Ectodermal cell (in vitro differentiated cells): ENCODE measurements around the gene MAGI3.
"Not testable (repeated sequence)": the region's sequence is repeated elsewhere in the genome, so short reads cannot be mapped to it uniquely, and the experiment has no call there.

Experiments used
- H3K27ac ChIP-seq: 2 replicates; pipeline ENCODE4 v1.7.0; 2013; ENCODE audit warnings: mild to moderate bottlenecking, low read depth, low read length; ENCODE audit not compliant: insufficient read depth, poor library complexity, severe bottlenecking
- H3K27me3 ChIP-seq: 2 replicates; pipeline ENCODE4 v1.7.0; 2013; ENCODE audit warnings: mild to moderate bottlenecking, low read length; ENCODE audit not compliant: insufficient read depth, control insufficient read depth, poor library complexity, severe bottlenecking
- H3K36me3 ChIP-seq: one replicate; pipeline ENCODE4 v1.7.0; 2013; ENCODE audit warnings: low read length; ENCODE audit not compliant: control insufficient read depth, insufficient read depth
- H3K4me1 ChIP-seq: one replicate; pipeline ENCODE4 v1.7.0; 2013; ENCODE audit warnings: low read length; ENCODE audit not compliant: control insufficient read depth, insufficient read depth
- H3K4me3 ChIP-seq: 2 replicates; pipeline ENCODE4 v1.7.0; 2013; ENCODE audit warnings: low read depth, low read length, control low read depth; ENCODE audit not compliant: insufficient read depth
- H3K9me3 ChIP-seq: 2 replicates; pipeline ENCODE4 v1.7.0; 2013; ENCODE audit warnings: mild to moderate bottlenecking, low read length, moderate library complexity; ENCODE audit not compliant: control insufficient read depth
- WGBS, 2 experiments: methylation state at CpG; one replicate each; pipeline ENCODE4 v1.1.7; 2013; ENCODE audit warnings: missing lambda C conversion rate in 2 of 2; 5-methylcytosine and 5-hydroxymethylcytosine counted together

MAGI3 gene

GRCh38 chr1:113396585-113396984 lies 6.3 kb downstream of the MAGI3 start:
- Histone ChIP-seq H3K4me3 (no peak overlapping the region), H3K4me1 (no peaks in the 10 kb centered on the region), H3K36me3 (no peaks in the 10 kb centered on the region), H3K27ac (no peak overlapping the region), H3K27me3 (peaks cover 3% of the 10 kb centered on the region), H3K9me3 (no peaks in the 10 kb centered on the region)
- 91 to 93% methylated on average over 2 to 3 of the region's 3 CpGs for WGBS, 2 experiments

- Histone ChIP-seq H3K4me1 (peaks cover 3% of the 10 kb centered on the region), H3K9me3 (no peaks in the 10 kb centered on the region), H3K27ac (no peak overlapping the region), H3K27me3 (no peaks in the 10 kb centered on the region), H3K4me3 (no peak overlapping the region), H3K36me3 (no peaks in the 10 kb centered on the region)
- WGBS, 2 experiments = 95 to 96% methylated on average over 4 to 5 of the region's 5 CpGs
Observed at GRCh38 chr1:113399062-113399583, 8.8 kb downstream of the MAGI3 start.

GRCh38 chr1:113401067-113401466 lies 10.8 kb downstream of the MAGI3 start:
- Histone ChIP-seq H3K4me3 (no peak overlapping the region), H3K27ac (no peak overlapping the region), H3K36me3 (no peaks in the 10 kb centered on the region), H3K9me3 (no peaks in the 10 kb centered on the region), H3K4me1 (peaks cover 3% of the 10 kb centered on the region), H3K27me3 (no peaks in the 10 kb centered on the region)
- 94 to 96% methylated on average over 2 to 4 of the region's 4 CpGs for WGBS, 2 experiments

- H3K4me1 ChIP-seq = peaks cover 3% of the 10 kb centered on the region
- H3K4me3 ChIP-seq = no peak overlapping the region
- no peaks in the 10 kb centered on the region for H3K36me3 ChIP-seq
- WGBS, 2 experiments = 93 to 95% methylated on average over 3 of the region's 3 CpGs
- no peaks in the 10 kb centered on the region for H3K9me3 ChIP-seq
- H3K27me3 ChIP-seq = no peaks in the 10 kb centered on the region
- H3K27ac ChIP-seq = no peak overlapping the region
Observed at GRCh38 chr1:113401728-113402127, 11.4 kb downstream of the MAGI3 start.

- H3K27me3 ChIP-seq = no peaks in the 10 kb centered on the region
- peaks cover 3% of the 10 kb centered on the region for H3K4me1 ChIP-seq
- H3K4me3 ChIP-seq = no peak overlapping the region
- no peak overlapping the region for H3K27ac ChIP-seq
- H3K36me3 ChIP-seq = no peaks in the 10 kb centered on the region
- H3K9me3 ChIP-seq = no peaks in the 10 kb centered on the region
- WGBS, 2 experiments = 86% methylated on average over 1 of the region's 1 CpG
Observed at GRCh38 chr1:113403065-113403464, 12.8 kb downstream of the MAGI3 start.

- Histone ChIP-seq H3K4me3 (no peak overlapping the region), H3K36me3 (no peaks in the 10 kb centered on the region), H3K9me3 (no peaks in the 10 kb centered on the region), H3K27ac (no peak overlapping the region), H3K4me1 (peaks cover 3% of the 10 kb centered on the region), H3K27me3 (no peaks in the 10 kb centered on the region)
- 90 to 94% methylated on average over 2 of the region's 2 CpGs for WGBS, 2 experiments
Observed at GRCh38 chr1:113405573-113405972, 15.3 kb downstream of the MAGI3 start.

GRCh38 chr1:113406149-113406548 lies 15.8 kb downstream of the MAGI3 start:
- H3K27me3 ChIP-seq, H3K27ac ChIP-seq, H3K4me1 ChIP-seq, H3K9me3 ChIP-seq, H3K4me3 ChIP-seq, H3K36me3 ChIP-seq: not testable (repeated sequence)
- WGBS, 2 experiments = 90 to 93% methylated on average over 4 of the region's 4 CpGs

GRCh38 chr1:113409363-113409762 lies 19.0 kb downstream of the MAGI3 start:
- Histone ChIP-seq H3K27ac (no peak overlapping the region), H3K4me1 (no peaks in the 10 kb centered on the region), H3K36me3 (no peaks in the 10 kb centered on the region), H3K9me3 (no peaks in the 10 kb centered on the region), H3K4me3 (no peak overlapping the region), H3K27me3 (no peaks in the 10 kb centered on the region)

- WGBS, 2 experiments = 91 to 94% methylated on average over 3 of the region's 4 CpGs
Observed at GRCh38 chr1:113412020-113412419, 21.7 kb downstream of the MAGI3 start.

GRCh38 chr1:113415310-113416070 lies 25.2 kb downstream of the MAGI3 start:
- no peaks in the 10 kb centered on the region for H3K36me3 ChIP-seq
- WGBS, 2 experiments = 93 to 95% methylated on average over 5 of the region's 6 CpGs
- H3K27me3 ChIP-seq = no peaks in the 10 kb centered on the region
- no peak overlapping the region for H3K27ac ChIP-seq
- no peaks in the 10 kb centered on the region for H3K4me1 ChIP-seq
- no peak overlapping the region for H3K4me3 ChIP-seq
- H3K9me3 ChIP-seq = no peaks in the 10 kb centered on the region

More at GRCh38 chr1:113412020-113412419, 21.7 kb downstream of the MAGI3 start:
- H3K4me1 ChIP-seq, H3K27me3 ChIP-seq, H3K9me3 ChIP-seq, H3K27ac ChIP-seq, H3K36me3 ChIP-seq, H3K4me3 ChIP-seq: not testable (repeated sequence)
